Neuronal stem cell (in vitro differentiated cells): ENCODE results near the gene HNRNPA1.

Experiments
- DNase-seq: peaks from one replicate; pipeline ENCODE4 v3.0.0-alpha.2; 2013; ENCODE audit warnings: low spot score
- H2AFZ ChIP-seq: one replicate; pipeline ENCODE4 v1.6.1; 2013; ENCODE audit warnings: mild to moderate bottlenecking, low read length, inconsistent platforms
- H2AK5ac ChIP-seq: 2 replicates; pipeline ENCODE4 v1.6.1; 2013; ENCODE audit warnings: low read depth, mild to moderate bottlenecking, inconsistent platforms, low read length, moderate library complexity, mixed read lengths
- H2BK120ac ChIP-seq: 2 replicates; pipeline ENCODE4 v1.6.1; 2013; ENCODE audit warnings: low read depth, mild to moderate bottlenecking, inconsistent platforms, low read length, moderate library complexity, mixed read lengths
- H2BK12ac ChIP-seq: one replicate; pipeline ENCODE4 v1.6.1; 2013; ENCODE audit warnings: low read length, inconsistent platforms
- H2BK15ac ChIP-seq: 2 replicates; pipeline ENCODE4 v1.6.1; 2013; ENCODE audit warnings: mild to moderate bottlenecking, low read length, inconsistent platforms, mixed read lengths
- H2BK5ac ChIP-seq: one replicate; pipeline ENCODE4 v1.6.1; 2013; ENCODE audit warnings: inconsistent platforms, mild to moderate bottlenecking, low read length, moderate library complexity
- H3K14ac ChIP-seq: one replicate; pipeline ENCODE4 v1.6.1; 2013; ENCODE audit warnings: low read length, inconsistent platforms
- H3K18ac ChIP-seq: 2 replicates; pipeline ENCODE4 v1.6.1; 2013; ENCODE audit warnings: low read length, inconsistent platforms
- H3K23ac ChIP-seq: 2 replicates; pipeline ENCODE4 v1.6.1; 2013; ENCODE audit warnings: low read depth, mild to moderate bottlenecking, mixed read lengths, low read length, inconsistent platforms; ENCODE audit not compliant: poor library complexity
- H3K27ac ChIP-seq: replicated peaks from 3 replicates; pipeline ENCODE4 v1.5.1; 2013; ENCODE audit warnings: low read length, inconsistent platforms
- H3K27me3 ChIP-seq, 3 experiments: 2 replicates each; pipeline ENCODE4 v1.6.1; 2013; ENCODE audit warnings: low read length in 3 of 3, mild to moderate bottlenecking in 2 of 3, inconsistent platforms in 1 of 3, low read depth in 1 of 3, mixed read lengths in 1 of 3, moderate library complexity in 1 of 3; ENCODE audit not compliant: control insufficient read depth in 3 of 3, insufficient read depth in 3 of 3
- H3K36me3 ChIP-seq, 2 donors: replicated peaks in 1 of 2; 2 replicates each; pipeline ENCODE4 v1.6.1; 2013; ENCODE audit warnings: low read length in 2 of 2; ENCODE audit not compliant: control insufficient read depth in 2 of 2, insufficient read depth in 2 of 2
- H3K4ac ChIP-seq: 2 replicates; pipeline ENCODE4 v1.6.1; 2013; ENCODE audit warnings: inconsistent platforms, mild to moderate bottlenecking, low read length, moderate library complexity
- H3K4me1 ChIP-seq, 2 donors: 1 replicate in 1 of 2; 2 replicates in 1 of 2; pipeline ENCODE4 v1.6.1; 2013; ENCODE audit warnings: low read length in 2 of 2, low read depth in 1 of 2; ENCODE audit not compliant: control insufficient read depth in 2 of 2, insufficient read depth in 1 of 2
- H3K4me2 ChIP-seq: one replicate; pipeline ENCODE4 v1.6.1; 2013; ENCODE audit warnings: mild to moderate bottlenecking, low read length, inconsistent platforms; ENCODE audit not compliant: insufficient read depth, poor library complexity, severe bottlenecking
- H3K4me3 ChIP-seq, 2 donors: 2 replicates each; pipeline ENCODE4 v1.5.1; 2013; ENCODE audit warnings: low read length in 2 of 2, mild to moderate bottlenecking in 2 of 2, inconsistent platforms in 1 of 2, moderate library complexity in 1 of 2
- H3K79me1 ChIP-seq: one replicate; pipeline ENCODE4 v1.6.1; 2013; ENCODE audit warnings: low read depth, mild to moderate bottlenecking, inconsistent platforms, low read length, moderate library complexity
- H3K9ac ChIP-seq: one replicate; pipeline ENCODE4 v1.6.1; 2013; ENCODE audit warnings: mild to moderate bottlenecking, low read depth, low read length, inconsistent platforms; ENCODE audit not compliant: poor library complexity
- H3K9me3 ChIP-seq, 2 donors: replicated peaks in 1 of 2; 2 replicates each; pipeline versions ENCODE3 to v1.6.1; 2013; ENCODE audit warnings: low read length in 2 of 2, mild to moderate bottlenecking in 2 of 2, inconsistent platforms in 1 of 2, low read depth in 1 of 2, mixed read lengths in 1 of 2, moderate library complexity in 1 of 2; ENCODE audit not compliant: control insufficient read depth in 2 of 2, insufficient read depth in 1 of 2
- H4K8ac ChIP-seq: one replicate; pipeline ENCODE4 v1.6.1; 2013; ENCODE audit warnings: low read depth, mild to moderate bottlenecking, inconsistent platforms, low read length, moderate library complexity
- H4K91ac ChIP-seq: one replicate; pipeline ENCODE4 v1.6.1; 2013; ENCODE audit warnings: low read length, low read depth, mild to moderate bottlenecking, inconsistent platforms; ENCODE audit not compliant: poor library complexity
- WGBS, 2 donors: extraction: QIAGEN DNeasy Blood & Tissue Kit; methylation state at CpG; one replicate each; pipeline ENCODE4 v1.1.7; 2013; ENCODE audit warnings: missing lambda C conversion rate in 2 of 2, mixed read lengths in 1 of 2; ENCODE audit not compliant: insufficient read length in 2 of 2, insufficient replicate concordance in 1 of 2; ENCODE audit errors: extremely low coverage in 2 of 2; 5-methylcytosine and 5-hydroxymethylcytosine counted together

HNRNPA1 gene

DNA sequence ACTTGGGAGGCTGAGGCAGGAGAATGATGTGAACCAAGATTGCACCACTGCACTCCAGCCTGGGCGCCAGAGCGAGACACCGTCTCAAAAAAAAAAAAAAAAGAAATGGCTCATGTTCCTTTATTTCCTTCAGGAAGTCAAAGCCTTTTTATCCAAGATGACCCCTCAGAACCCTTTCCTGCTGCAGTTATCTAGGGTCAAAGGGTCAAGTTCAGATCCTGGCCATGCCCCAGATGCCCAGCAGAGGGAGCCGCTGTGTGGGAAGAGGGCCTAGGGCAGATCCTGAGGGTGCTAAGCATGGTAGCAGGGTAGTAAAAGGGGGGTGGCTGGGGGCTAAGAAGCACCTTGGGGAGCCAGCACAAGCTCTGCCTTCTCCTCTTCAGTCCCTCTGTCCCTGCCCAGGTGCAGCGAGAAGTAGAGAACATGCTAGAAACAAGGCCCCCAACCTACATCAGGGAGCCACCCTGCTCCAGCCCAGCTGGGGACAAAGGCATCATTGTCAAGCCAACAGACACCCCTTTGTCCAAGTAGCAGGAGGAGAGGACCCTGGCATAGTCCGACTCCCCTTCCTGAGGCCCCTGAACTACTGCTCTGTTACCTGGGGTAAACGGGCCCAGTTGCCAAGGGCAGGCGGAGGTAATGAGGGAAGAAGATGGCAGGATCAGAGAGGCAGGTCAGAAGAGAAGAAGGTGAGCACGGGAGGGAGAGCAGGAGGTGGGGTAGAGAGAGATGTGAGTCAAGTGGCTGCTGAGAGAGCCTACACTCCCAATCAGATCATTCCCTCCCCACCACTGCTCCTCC is 13.8 kb downstream of the HNRNPA1 start:
- Histone ChIP-seq H3K4me2 (no peak overlapping the region), H3K23ac (no peak overlapping the region), H3K4me1 (peaks cover 0 to 3% of the 10 kb centered on the region in 2 donors), H4K8ac (no peak overlapping the region), H2AFZ (no peak overlapping the region), H3K9ac (no peak overlapping the region), H3K79me1 (no peaks in the 10 kb centered on the region), H3K4me3 (no peak overlapping the region), H4K91ac (no peak overlapping the region), H3K18ac (peak overlapping the region; percentile 55), H2BK12ac (peak overlapping the region; percentile 14), H3K36me3 (peaks cover 0 to 2% of the 10 kb centered on the region in 2 donors), H3K27me3 (peaks cover 0 to 29% (median 0%) of the 10 kb centered on the region in 3 experiments), H2BK120ac (no peak overlapping the region), H2AK5ac (peak overlapping the region; percentile 10), H3K4ac (no peak overlapping the region), H2BK5ac (no peak overlapping the region), H3K27ac (no peak overlapping the region), H3K9me3 (no peaks in the 10 kb centered on the region), H3K14ac (no peak overlapping the region), H2BK15ac (no peak overlapping the region)
- WGBS, 2 donors = no CpG with 5 or more reads among the region's 9 CpGs
- peak; percentile 41 for DNase-seq

GRCh38 chr12:54294953-54295566 is 14.5 kb downstream of the HNRNPA1 start:
- Histone ChIP-seq H3K23ac (no peak overlapping the region), H3K27me3 (peaks cover 0 to 37% (median 0%) of the 10 kb centered on the region in 3 experiments), H2AK5ac (peak overlapping the region; percentile 10), H2BK120ac (no peak overlapping the region), H3K4me1 (peaks cover 0 to 7% of the 10 kb centered on the region in 2 donors), H3K9me3 (no peaks in the 10 kb centered on the region), H3K4me3 (no peak overlapping the region), H2BK15ac (no peak overlapping the region), H2BK12ac (peak overlapping the region; percentile 14), H3K27ac (no peak overlapping the region), H3K36me3 (peaks cover 0 to 2% of the 10 kb centered on the region in 2 donors), H2BK5ac (no peak overlapping the region), H3K79me1 (no peaks in the 10 kb centered on the region), H2AFZ (no peak overlapping the region), H3K4ac (no peak overlapping the region), H3K9ac (no peak overlapping the region), H4K91ac (no peak overlapping the region), H3K18ac (peak overlapping the region; percentile 15), H3K4me2 (no peak overlapping the region), H3K14ac (no peak overlapping the region), H4K8ac (no peak overlapping the region)
- DNase-seq = no peak
- no CpG with 5 or more reads among the region's 9 CpGs for WGBS, 2 donors

GRCh38 chr12:54296393-54297099 is 16.0 kb downstream of the HNRNPA1 start:
- Histone ChIP-seq H3K79me1 (no peaks in the 10 kb centered on the region), H2AFZ (no peak overlapping the region), H3K4me2 (no peak overlapping the region), H3K18ac (no peak overlapping the region), H2AK5ac (peak overlapping the region; percentile 20), H3K4me3 (no peak overlapping the region), H3K9me3 (no peaks in the 10 kb centered on the region), H3K36me3 (peaks cover 0 to 2% of the 10 kb centered on the region in 2 donors), H3K4me1 (peaks cover 5 to 18% of the 10 kb centered on the region in 2 donors), H2BK5ac (no peak overlapping the region), H2BK15ac (peak overlapping the region; percentile 42), H3K4ac (no peak overlapping the region), H3K27me3 (peaks cover 0 to 49% (median 0%) of the 10 kb centered on the region in 3 experiments), H3K23ac (no peak overlapping the region), H3K9ac (no peak overlapping the region), H4K91ac (no peak overlapping the region), H2BK12ac (no peak overlapping the region), H3K14ac (no peak overlapping the region), H3K27ac (no peak overlapping the region), H2BK120ac (no peak overlapping the region), H4K8ac (no peak overlapping the region)
- no peak for DNase-seq
- WGBS, 2 donors = no CpG with 5 or more reads among the region's 5 CpGs

DNA sequence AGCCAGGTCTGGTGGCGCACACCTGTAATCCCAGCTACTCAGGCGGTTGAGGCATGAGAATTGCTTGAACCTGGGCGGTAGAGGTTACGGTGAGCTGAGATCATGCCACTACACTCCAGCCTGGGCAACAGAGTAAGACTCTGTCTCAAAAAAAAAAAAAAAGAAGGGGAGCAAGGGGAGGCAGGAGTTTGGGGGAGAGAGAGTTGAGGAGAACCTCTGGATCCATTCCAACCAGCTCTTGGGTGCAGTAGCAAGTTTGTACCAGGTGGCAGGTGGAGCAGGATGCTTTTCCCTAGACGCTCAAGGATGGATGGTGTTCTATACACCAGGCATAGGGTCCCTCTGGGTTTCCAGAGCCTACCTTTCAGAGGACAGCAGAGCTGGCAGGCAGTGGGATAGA is 18.4 kb downstream of the HNRNPA1 start:
- no CpG with 5 or more reads among the region's 5 CpGs for WGBS, 2 donors
- Histone ChIP-seq H2BK120ac (no peak overlapping the region), H2BK12ac (no peak overlapping the region), H3K36me3 (no peaks in the 10 kb centered on the region), H3K27ac (no peak overlapping the region), H3K14ac (no peak overlapping the region), H3K4ac (no peak overlapping the region), H2AFZ (no peak overlapping the region), H2AK5ac (no peak overlapping the region), H3K27me3 (peaks cover 0 to 68% (median 0%) of the 10 kb centered on the region in 3 experiments), H3K9me3 (no peaks in the 10 kb centered on the region), H4K91ac (no peak overlapping the region), H2BK5ac (no peak overlapping the region), H3K4me3 (no peak overlapping the region), H3K4me1 (peaks cover 5 to 18% of the 10 kb centered on the region in 2 donors), H3K9ac (no peak overlapping the region), H2BK15ac (no peak overlapping the region), H3K4me2 (no peak overlapping the region), H3K18ac (no peak overlapping the region), H3K23ac (no peak overlapping the region), H3K79me1 (no peaks in the 10 kb centered on the region), H4K8ac (no peak overlapping the region)
- no peak for DNase-seq
